GM19099 (cell line): ENCODE data around the gene LYVE1.

ENCODE experiments used
- POLR2A ChIP-seq: IDR thresholded peaks from 3 replicates; pipeline ENCODE4 v1.6.1; 2011; ENCODE audit warnings: low read depth; ENCODE audit not compliant: insufficient read length; ENCODE audit errors: extremely low read depth

LYVE1 gene

DNA sequence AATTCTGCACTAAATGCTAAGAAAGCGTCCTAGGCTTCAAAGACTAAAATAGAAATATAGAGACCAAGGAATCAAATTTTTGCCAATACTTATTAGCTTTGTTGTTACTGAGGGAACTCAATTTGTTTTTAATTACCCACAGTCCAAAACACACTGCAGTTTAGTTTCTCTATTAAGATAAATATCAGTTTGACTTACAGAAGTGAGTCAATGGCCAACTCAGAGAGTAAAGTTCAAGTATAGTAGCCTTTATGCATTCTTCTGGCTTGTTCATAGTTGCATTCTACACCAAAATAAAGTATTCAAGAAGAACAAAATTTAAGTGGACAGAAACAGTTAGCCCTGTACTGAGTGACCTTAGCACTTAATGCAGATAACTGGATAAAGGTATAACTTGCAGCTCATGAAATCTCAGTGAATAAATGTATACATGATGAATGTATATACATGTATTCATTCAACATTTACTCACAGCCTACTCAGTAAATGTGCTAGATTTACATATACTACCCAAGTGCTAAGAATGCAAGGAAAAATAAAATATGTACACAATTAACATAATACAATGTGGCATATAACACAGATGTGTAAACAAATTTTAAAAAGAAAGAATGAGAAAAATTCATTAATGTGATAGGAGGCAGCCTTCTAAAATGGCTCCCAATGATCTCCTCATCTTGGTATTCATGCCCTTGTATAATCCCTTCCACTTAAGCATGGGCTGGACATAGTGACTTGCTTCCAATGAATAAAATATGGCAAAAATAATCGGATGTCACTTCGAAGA lies 17.8 kb downstream of the LYVE1 start:
- no peak for TF ChIP-seq POLR2A

DNA sequence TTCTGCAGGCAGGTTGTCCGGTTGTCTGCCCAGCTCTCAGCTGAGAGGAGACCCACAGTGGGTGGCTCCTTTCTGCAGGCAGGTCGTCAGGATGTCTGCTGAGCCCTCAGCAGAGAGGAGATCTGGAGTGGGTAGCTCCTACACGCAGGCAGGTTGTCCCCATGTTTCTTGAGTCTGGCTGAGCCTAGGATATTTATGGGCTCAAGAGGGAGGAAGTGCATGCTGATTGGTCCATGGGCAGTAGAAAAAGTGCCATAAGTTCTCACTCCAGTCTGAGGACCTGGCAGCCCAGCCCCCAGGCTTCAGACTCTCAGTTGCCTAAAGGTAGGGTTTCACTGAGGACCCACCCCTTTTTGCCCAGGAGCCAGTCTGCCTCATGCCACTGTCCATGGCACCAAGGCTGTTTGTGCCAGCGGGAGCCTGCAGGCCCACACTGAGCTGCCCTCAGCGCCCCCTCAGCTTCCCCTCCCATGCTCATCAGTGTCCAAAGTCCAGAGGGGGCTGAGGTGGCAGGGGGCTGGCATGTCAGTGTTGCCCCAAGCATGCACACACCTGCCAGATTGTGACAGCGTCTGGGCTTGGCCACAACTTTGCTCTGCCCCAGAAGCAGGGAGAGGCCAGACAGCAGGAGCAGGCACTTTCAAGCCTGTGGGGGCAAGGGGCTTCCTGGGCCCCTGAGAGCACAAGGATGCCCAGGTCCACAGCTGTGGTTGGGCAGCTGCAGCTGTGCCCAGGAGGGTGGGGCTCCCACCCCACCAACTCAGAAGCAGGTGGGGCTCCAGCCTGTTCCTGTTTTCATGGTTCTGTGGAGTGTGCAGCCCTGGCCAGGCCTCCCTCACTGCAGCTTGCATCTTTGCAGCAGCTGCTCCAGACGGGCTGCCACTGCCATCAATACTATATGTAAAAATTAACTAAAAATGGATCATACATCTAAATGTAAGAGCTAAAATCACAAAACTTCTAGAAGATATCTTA lies 23.7 kb downstream of the LYVE1 start:
- TF ChIP-seq POLR2A = no peak

DNA sequence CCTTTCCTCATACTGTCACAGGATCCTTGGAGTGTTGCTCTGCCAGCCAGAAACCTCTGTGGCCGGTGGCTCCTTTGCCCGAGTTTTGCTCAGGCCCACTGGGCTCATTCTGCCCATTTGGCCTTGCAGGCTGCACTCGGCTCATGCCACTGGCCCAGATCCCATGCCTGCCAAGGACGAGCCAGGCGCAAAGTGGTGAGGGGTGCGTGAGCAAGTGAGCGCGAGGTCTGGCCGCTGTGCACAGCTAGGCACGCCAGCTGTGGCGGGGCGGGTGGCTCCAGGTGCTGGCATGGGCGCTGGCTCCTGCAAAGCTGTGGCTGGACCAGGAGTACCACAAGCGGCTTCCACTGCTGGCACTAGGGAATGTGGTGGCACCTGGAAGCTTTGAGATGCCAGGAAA lies 24.7 kb downstream of the LYVE1 start:
- TF ChIP-seq POLR2A = no peak

DNA sequence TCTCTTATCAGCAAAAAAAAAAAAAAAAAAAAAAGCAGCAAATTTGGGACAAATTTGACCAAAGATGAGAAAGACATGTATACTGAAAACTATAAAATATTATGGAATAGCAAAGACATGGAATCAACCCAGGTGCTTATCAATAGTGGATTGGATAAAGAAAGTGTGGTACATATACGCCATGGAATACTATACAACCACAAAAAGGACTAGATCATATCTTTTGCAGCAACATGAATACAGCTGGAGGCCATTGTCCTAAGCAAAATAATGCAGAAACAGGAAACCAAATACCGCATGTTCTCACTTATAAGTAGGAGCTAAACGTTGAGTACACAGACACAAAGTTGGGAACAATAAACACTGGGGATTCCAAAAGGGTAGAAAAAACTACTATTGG lies 25.7 kb downstream of the LYVE1 start:
- no peak for TF ChIP-seq POLR2A

DNA sequence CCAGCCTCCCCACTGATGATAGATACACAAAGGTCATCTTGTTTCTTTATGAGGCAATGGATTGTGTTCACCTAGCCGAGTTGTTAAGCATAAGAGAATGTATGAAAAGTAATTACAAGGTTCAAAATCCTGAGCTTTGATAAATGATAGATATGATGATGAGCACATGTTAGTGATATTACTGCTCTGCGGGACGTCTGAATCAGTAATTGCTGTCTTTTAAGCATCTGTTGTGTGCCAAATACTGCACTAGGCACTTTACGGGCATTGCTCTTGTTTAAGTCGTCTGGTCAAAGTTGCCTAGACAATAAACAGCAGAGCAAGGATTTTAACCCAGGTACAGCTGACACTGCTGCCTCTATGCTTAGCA lies 26.9 kb downstream of the LYVE1 start:
- TF ChIP-seq POLR2A = no peak

DNA sequence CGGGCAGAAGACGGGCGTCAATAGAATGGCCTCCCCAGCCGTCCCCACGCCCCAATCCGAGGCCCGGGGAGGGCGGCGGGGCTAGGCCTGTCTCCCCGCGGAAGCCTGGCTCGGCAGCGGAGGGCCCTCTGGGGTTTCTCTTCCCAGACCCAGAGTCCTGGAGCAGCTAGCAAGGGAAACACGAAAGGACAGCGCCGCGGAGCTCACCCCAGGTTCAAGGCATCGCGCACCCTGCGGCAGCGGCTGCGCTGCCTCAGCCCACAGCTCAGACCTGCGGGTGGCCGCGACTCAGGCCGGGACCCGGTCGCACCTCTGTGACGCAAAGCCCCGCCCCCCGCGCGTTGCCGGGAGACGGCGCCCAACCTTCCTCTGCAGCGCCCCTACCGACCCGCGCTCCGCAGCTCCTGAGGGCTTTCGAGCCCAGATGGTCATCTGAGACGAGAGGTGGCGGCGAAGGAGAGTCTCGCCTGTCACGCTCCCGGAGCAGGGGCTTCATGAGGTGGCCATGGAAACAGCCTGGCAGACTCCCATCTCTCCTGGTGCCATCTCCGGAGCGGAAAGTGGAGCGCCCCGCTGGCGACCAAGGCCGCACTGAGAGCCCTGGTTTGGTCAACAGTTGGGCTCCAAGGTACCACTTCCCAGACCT lies 27.4 kb downstream of the LYVE1 start, which contains the start of gene RNF141:
Gene RNF141, minus strand, starts transcription at position 273 of the 646 bp plus-strand sequence. CDS start 7,029 bp downstream, outside the sequence.
- peak; percentile 91 for TF ChIP-seq POLR2A

DNA sequence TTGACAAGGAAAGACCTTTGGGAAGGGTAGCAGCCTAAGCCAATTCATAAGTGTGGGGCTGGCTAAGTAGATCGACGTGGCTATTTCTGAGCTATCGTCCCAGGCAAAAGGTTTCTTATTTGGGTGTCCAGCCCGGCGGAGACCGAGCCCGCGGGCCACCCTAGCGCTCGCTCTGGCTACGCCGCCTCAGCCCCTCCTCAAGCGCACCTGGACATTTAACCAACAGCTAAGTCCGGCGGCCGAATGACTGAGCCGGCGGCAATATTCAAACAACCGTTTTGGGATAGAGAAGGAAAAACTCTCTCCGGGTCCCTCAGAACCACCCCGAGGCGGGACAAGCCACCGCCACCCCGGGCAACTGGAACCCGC lies 27.9 kb downstream of the LYVE1 start:
- TF ChIP-seq POLR2A = no peak

DNA sequence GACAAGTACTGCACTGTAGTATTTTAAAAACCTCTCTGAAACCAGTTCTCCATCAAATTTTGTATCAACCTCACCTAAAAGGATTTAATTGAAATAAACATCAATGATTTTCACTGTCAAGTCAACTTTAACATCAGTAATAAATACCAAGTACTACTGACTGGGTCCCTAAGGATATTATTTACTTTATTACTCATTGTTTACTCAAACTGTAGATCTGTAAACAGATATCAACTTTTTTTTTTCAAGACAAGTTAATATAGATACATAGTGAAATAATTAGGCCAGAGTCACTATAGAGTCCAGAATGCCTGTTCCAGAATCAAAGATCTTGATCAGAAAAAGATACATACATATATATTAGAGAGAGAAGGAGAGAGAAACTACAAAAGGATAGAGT lies 29.1 kb downstream of the LYVE1 start:
- no peak for TF ChIP-seq POLR2A

DNA sequence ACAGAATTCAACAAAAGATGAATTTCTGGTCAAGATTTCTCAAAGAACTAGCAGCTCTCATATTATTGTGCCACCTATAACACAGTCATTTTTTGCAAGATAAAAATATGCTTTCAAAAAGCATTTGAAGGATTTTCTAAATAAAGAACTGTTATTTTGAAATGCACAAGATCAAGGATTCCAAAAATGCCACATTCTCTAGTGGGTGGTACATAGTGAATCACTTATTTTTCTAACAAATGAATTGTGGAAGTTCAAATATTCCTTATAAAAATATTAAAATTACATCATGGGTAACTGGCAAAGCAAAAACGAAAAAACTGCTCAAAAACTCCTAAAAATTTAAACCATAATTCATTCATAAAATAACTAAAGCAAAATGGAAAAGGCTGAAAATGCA lies 29.5 kb downstream of the LYVE1 start:
- no peak for TF ChIP-seq POLR2A

DNA sequence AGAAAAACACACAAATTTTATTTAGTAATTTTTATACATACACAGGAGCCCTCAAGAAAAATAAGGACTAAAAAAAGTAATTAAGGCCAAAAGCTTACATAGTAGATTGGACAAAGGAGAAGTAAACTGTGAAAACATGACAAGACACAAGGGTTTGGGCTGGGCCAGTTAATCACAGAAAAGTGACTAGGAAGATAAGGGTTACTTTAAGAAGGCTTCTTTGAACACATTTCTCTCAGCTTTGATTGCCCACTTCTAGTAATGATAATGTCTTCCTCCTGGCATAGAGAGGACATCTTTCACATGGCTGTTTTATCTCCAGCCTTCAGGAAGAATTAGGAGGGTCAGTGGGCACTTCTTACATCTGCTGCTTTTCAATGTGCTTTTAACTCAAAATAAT lies 30.9 kb downstream of the LYVE1 start:
- TF ChIP-seq POLR2A = no peak

DNA sequence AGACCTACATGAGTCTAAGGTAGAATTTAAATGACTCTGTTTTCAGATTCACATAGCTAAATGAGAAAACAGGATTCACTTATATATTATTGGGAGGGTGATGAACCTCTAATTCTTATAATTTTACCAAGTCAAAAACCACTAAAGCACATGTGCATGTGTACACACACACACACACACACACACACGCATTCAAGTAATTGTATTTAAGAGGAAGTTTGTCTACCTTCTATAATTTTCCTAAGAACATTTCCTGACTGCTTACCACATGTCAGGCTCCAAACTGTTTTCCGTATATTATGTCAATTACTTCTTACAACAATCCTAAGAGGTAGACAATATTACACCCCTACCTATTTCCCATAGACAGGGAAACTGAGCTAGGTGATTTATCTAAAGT lies 34.1 kb downstream of the LYVE1 start:
- no peak for TF ChIP-seq POLR2A

DNA sequence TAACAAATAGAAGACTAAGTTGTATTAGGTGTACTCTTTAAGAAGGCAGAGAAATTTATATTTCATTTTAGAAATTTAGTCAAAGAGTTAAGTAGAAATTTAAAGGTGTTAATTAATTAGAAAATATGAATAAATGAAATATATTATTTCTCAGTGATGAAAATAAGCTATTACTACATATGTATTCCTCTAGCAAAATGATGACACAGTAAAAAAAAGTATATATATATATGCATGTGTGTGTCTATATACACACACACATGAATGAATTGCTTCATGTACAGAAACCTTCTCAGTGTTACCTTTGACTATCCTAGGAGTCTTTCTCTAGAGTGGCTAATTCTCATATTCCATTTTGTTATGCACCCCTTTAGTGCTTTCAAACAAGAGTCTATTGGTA lies 35.1 kb downstream of the LYVE1 start:
- no peak for TF ChIP-seq POLR2A

DNA sequence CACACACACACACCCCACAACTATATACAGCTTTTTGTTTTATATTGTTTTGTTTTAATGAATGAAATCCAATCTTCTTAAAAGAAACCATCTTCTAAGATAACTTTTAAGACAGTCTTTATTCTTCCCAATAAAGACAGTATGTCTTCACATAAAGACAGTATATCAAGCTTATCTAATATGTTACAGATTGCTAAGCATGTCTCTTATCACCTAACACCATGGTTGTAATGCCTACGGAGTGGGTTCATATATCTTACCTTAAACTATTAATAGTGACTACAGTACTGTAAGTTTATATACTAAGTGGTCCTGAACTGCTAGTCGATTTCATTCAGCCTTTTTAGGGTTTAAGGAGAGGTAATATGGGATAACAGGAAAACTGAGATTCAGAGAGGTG lies 35.9 kb downstream of the LYVE1 start:
- TF ChIP-seq POLR2A = no peak

DNA sequence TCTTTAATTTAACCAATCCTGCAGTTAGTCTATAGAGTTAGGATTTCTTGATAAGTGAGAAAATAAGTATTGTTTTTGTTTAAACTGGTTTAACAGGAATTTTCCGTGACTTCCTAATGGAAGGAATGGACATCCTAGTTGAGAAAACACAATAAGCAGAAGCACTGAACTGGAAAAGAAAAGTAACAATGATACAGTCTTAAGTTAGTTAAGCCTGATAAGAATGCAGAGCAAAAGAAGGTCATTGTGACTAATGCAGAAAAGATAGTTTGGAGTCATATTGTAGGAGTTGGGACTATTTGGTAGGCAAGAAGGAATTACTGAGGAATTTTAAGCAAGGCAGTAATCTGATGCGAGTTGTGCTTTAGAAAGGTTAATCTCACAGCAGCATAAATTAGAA lies 39.2 kb downstream of the LYVE1 start:
- TF ChIP-seq POLR2A = no peak

DNA sequence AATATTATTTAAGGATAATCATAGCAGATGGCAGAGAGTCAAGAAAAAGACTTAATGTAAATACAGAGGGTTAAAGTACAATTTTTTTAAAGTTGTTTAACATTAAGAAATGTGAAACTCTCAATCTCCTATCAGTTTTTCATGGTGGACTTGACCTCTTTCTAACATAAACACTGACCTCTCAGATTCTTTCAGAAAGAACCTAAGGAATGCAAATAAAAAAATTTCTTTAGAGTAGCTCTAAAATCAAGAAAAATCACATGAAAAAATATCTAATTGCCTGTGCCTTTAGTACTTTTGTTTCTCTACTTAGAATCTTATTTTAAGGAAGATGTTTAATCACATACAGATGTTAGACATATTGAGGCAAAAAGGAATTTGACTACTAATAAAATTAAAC lies 40.3 kb downstream of the LYVE1 start:
- TF ChIP-seq POLR2A = no peak

DNA sequence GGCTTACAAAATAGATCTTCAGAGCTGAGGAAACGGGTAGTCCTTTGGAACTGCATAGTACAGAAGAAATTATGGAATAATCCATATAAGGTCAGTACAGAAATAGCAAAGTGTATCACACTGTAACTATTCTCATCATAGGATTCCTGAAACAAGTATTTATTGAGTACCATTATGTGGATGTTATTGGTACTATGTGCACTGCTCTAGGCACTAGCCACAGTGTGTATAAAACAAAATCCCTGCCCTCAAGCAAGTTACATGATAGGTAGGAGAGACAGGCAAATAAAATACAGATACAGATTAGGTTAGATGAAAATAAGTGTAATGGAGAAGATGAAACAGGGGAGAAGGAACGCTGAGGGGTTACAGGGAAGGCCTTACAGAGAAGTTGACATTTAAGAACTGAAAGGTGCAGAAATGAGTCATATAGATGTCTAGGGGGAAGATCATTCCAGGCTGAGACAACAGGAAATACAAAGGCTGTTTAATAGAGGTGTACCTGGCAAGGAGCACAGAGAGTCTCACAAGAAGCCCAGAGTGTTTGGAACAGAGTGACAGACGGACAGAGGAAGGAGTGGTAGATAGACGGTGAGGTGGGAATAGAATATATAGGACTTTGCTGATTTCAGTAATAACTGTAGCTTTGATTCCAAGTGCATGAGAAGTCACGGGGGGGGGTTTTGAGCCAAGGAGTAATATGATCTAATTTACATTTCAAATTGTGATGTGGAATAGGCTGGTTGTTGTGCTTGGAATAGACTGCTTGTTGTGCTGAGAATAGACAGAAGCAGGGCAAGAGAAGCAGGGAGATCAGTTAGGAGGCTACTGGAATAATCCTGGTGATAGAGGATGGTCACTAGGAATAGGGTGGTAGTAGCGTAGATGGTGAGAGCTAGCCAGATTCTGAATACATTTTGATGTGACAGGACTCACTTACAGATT lies 41.2 kb downstream of the LYVE1 start:
- no peak for TF ChIP-seq POLR2A
